HepG2 (cell line): Measurements from ENCODE around the gene WRAP73. TPM values are rescaled to one million over a fixed set of nuclear protein-coding genes. Genes with fewer than 3 reads are reported as not detected.

Experiments used
- BCLAF1 ChIP-seq: fragments of 450-650 bp; IDR thresholded peaks from 2 replicates; pipeline ENCODE4 v1.6.1; 2017; ENCODE audit warnings: mild to moderate bottlenecking
- HNRNPLL ChIP-seq: fragments of 200-400 bp; formaldehyde crosslinking; IDR thresholded peaks from 2 replicates; pipeline ENCODE4 v1.6.1; 2017; ENCODE audit warnings: mild to moderate bottlenecking, low read depth, low read length; ENCODE audit not compliant: poor library complexity, severe bottlenecking
- KLF16 ChIP-seq, 2 experiments: sonication (generic) in 1 of 2; formaldehyde crosslinking in 1 of 2; IDR thresholded peaks; 2 replicates each; pipeline versions ENCODE4 v1.6.1 to v1.8.0; 2016 to 2023; ENCODE audit warnings: missing genetic modification reagents in 2 of 2, missing compliant biosample characterization in 1 of 2
- MEIS2 ChIP-seq: sonication (generic); formaldehyde crosslinking; IDR thresholded peaks from 2 replicates; pipeline ENCODE4 v1.9.0; 2021; ENCODE audit warnings: mild to moderate bottlenecking, missing genetic modification reagents
- MIER2 ChIP-seq: IDR thresholded peaks from 2 replicates; pipeline ENCODE4 v1.6.1; 2016; ENCODE audit warnings: missing biosample characterization, missing genetic modification reagents
- NR2F1 ChIP-seq, 2 experiments: fragments of 450-650 bp in 1 of 2; formaldehyde crosslinking in 1 of 2; IDR thresholded peaks; 2 replicates each; pipeline versions ENCODE4 v1.5.0 to v1.6.1; 2016 to 2020; ENCODE audit warnings: mild to moderate bottlenecking in 1 of 2, missing compliant biosample characterization in 1 of 2, missing genetic modification reagents in 1 of 2, moderate library complexity in 1 of 2
- PREB ChIP-seq: sonication (generic); formaldehyde crosslinking; IDR thresholded peaks from 2 replicates; pipeline ENCODE4 v1.4.0; 2020; ENCODE audit warnings: missing genetic modification reagents
- RELA ChIP-seq: sonication (generic); formaldehyde crosslinking; IDR thresholded peaks from 2 replicates; pipeline ENCODE4 v1.4.0; 2020; ENCODE audit warnings: missing genetic modification reagents
- RFX3 ChIP-seq: IDR thresholded peaks from 2 replicates; pipeline ENCODE4 v1.6.1; 2016; ENCODE audit warnings: missing biosample characterization, missing genetic modification reagents
- SATB2 ChIP-seq: sonication (generic); formaldehyde crosslinking; IDR thresholded peaks from 2 replicates; pipeline ENCODE4 v1.5.0; 2020; ENCODE audit warnings: missing genetic modification reagents
- TFDP1 ChIP-seq: IDR thresholded peaks from 2 replicates; pipeline ENCODE4 v1.6.1; 2016; ENCODE audit warnings: missing compliant biosample characterization, missing genetic modification reagents, borderline replicate concordance
- TGIF2 ChIP-seq: IDR thresholded peaks from 2 replicates; pipeline ENCODE4 v1.6.1; 2016; ENCODE audit warnings: control low read depth, missing compliant biosample characterization
- ZNF136 ChIP-seq: sonication (generic); formaldehyde crosslinking; IDR thresholded peaks from 2 replicates; pipeline ENCODE4 v1.8.1; 2022; ENCODE audit warnings: low read depth, mild to moderate bottlenecking, moderate library complexity, missing genetic modification reagents
- ZNF34 ChIP-seq: sonication (generic); formaldehyde crosslinking; IDR thresholded peaks from 2 replicates; pipeline ENCODE4 v1.4.0; 2020; ENCODE audit warnings: mild to moderate bottlenecking, missing genetic modification reagents, borderline replicate concordance
- ZNF501 ChIP-seq: sonication (generic); formaldehyde crosslinking; IDR thresholded peaks from 2 replicates; pipeline ENCODE4 v1.5.1; 2020; ENCODE audit warnings: mild to moderate bottlenecking, moderate library complexity, missing genetic modification reagents
- ZNF639 ChIP-seq: conservative IDR thresholded peaks from 2 replicates; pipeline ENCODE4 v1.6.1; 2018; ENCODE audit warnings: missing genetic modification reagents
- ZNF678 ChIP-seq: sonication (generic); formaldehyde crosslinking; IDR thresholded peaks from 2 replicates; pipeline ENCODE4 v1.4.0; 2020; ENCODE audit warnings: mild to moderate bottlenecking, missing genetic modification reagents
- ZNF761 ChIP-seq: sonication (generic); formaldehyde crosslinking; conservative IDR thresholded peaks from 2 replicates; pipeline ENCODE4 v1.4.0; 2020; ENCODE audit warnings: mild to moderate bottlenecking, missing genetic modification reagents
- ZNF850 ChIP-seq: sonication (generic); formaldehyde crosslinking; conservative IDR thresholded peaks from 2 replicates; pipeline ENCODE4 v1.9.0; 2021; ENCODE audit warnings: mild to moderate bottlenecking, missing genetic modification reagents
- ZUFSP ChIP-seq: sonication (generic); formaldehyde crosslinking; IDR thresholded peaks from 2 replicates; pipeline ENCODE4 v1.9.0; 2021; ENCODE audit warnings: missing genetic modification reagents, mild to moderate bottlenecking, borderline replicate concordance
- polyA plus RNA-seq, 8 experiments: library from polyadenylated mRNA; depleted of rRNA in 3 of 8; stranded (reverse) in 7 of 8; unstranded in 1 of 8; fragments of >200 nt; fragmentation: Illumina TruSeq in 4 of 8; extraction: Trizol in 4 of 8; gene quantifications; 2 replicates each; pipeline versions ENCODE4 v1.2.1 to v1.2.3, GENCODE V29; 2011 to 2016; ENCODE audit warnings: low read depth in 4 of 8, missing spikeins in 1 of 8, mixed read lengths in 1 of 8; ENCODE audit not compliant: insufficient read depth in 1 of 8
- total RNA-seq, 5 experiments: library from RNA; depleted of rRNA; stranded (reverse); fragments of >200 nt; fragmentation: Illumina TruSeq; extraction: Trizol; gene quantifications; 2 replicates each; pipeline ENCODE4 v1.2.3, GENCODE V29; 2016; ENCODE audit warnings: low read depth in 1 of 5

WRAP73 gene
- total and polyA plus RNA-seq, 2 of the 13 experiments (the other 11 are each of a cell fraction or from before 2014, with no cell fraction given): 18.1 to 40.4 TPM

- TF ChIP-seq NR2F1 (CRISPR knock-in tag; IDR thresholded peaks at IDR 0.05) (peak in 1 of 2 experiments; percentile 64; a peak in 1 of 4 replicates), ZNF761 (CRISPR knock-in tag) (0 out of 2 replicates have a peak, but pooled peaks have one; percentile 30), ZNF678 (CRISPR knock-in tag) (no peak), TGIF2 (CRISPR knock-in tag) (peak; percentile 94), MEIS2 (peak; percentile 79), RELA (CRISPR knock-in tag) (0 out of 2 replicates have a peak, but pooled peaks have one; percentile 78), ZNF136 (CRISPR knock-in tag) (no peak), RFX3 (CRISPR knock-in tag) (peak; percentile 92), ZUFSP (no peak), ZNF501 (CRISPR knock-in tag) (peak; percentile 57), TFDP1 (peak; percentile 50; the same call in 1 of the 2 replicates), MIER2 (CRISPR knock-in tag) (no peak), ZNF34 (CRISPR knock-in tag) (0 out of 2 replicates have a peak, but pooled peaks have one; percentile 38), KLF16 (CRISPR knock-in tag; IDR thresholded peaks at IDR 0.05) (peak in 1 of 2 experiments; percentile 77; a peak in 2 of 4 replicates), HNRNPLL (peak; percentile 46), ZNF639 (no peak), BCLAF1 (no peak), ZNF850 (CRISPR knock-in tag) (no peak), PREB (CRISPR knock-in tag) (no peak), SATB2 (CRISPR knock-in tag) (no peak)
Observed at GRCh38 chr1:3668585-3669300, 18.8 kb upstream of the WRAP73 start (continued).
